Measurements from ENCODE around the gene JUNB.
A peak's percentile ranks its signal among the peaks of the same experiment; 100 is the strongest.

The JUNB gene

GRCh38 chr19:12769689-12770088, 21.6 kb upstream of the JUNB start:
- no peak for DNase-seq (ENCODE audit: extremely low read depth, insufficient read length)
- TF ChIP-seq CTCF (IDR thresholded peaks at IDR 0.05; ENCODE audit: insufficient read depth, low read length, poor library complexity, severe bottlenecking) = no peak
- Histone ChIP-seq H3K4me3 (replicated peaks; ENCODE audit: low read depth, low read length) (no peak overlapping the region), H3K36me3 (ENCODE audit: control insufficient read depth, insufficient read depth, low read length) (no peaks in the 10 kb centered on the region), H3K27me3 (replicated peaks; ENCODE audit: control insufficient read depth, insufficient read depth, low read length) (no peaks in the 10 kb centered on the region)

GRCh38 chr19:12770922-12771321, 20.4 kb upstream of the JUNB start:
- no peak for TF ChIP-seq CTCF (IDR thresholded peaks at IDR 0.05; ENCODE audit: insufficient read depth, low read length, poor library complexity, severe bottlenecking)
- Histone ChIP-seq H3K36me3 (ENCODE audit: control insufficient read depth, insufficient read depth, low read length) (no peaks in the 10 kb centered on the region), H3K4me3 (replicated peaks; ENCODE audit: low read depth, low read length) (no peak overlapping the region), H3K27me3 (replicated peaks; ENCODE audit: control insufficient read depth, insufficient read depth, low read length) (no peaks in the 10 kb centered on the region)
- DNase-seq (ENCODE audit: extremely low read depth, insufficient read length) = no peak

GRCh38 chr19:12772323-12772722, 19.0 kb upstream of the JUNB start:
- Histone ChIP-seq H3K27me3 (replicated peaks; ENCODE audit: control insufficient read depth, insufficient read depth, low read length) (no peaks in the 10 kb centered on the region), H3K4me3 (replicated peaks; ENCODE audit: low read depth, low read length) (no peak overlapping the region), H3K36me3 (ENCODE audit: control insufficient read depth, insufficient read depth, low read length) (no peaks in the 10 kb centered on the region)
- DNase-seq (ENCODE audit: extremely low read depth, insufficient read length) = no peak
- TF ChIP-seq CTCF (IDR thresholded peaks at IDR 0.05; ENCODE audit: insufficient read depth, low read length, poor library complexity, severe bottlenecking) = no peak

- no peak for DNase-seq (ENCODE audit: extremely low read depth, insufficient read length)
- Histone ChIP-seq H3K27me3 (replicated peaks; ENCODE audit: control insufficient read depth, insufficient read depth, low read length) (no peaks in the 10 kb centered on the region), H3K4me3 (replicated peaks; ENCODE audit: low read depth, low read length) (no peak overlapping the region), H3K36me3 (ENCODE audit: control insufficient read depth, insufficient read depth, low read length) (no peaks in the 10 kb centered on the region)
- peak; percentile 31 for TF ChIP-seq CTCF (IDR thresholded peaks at IDR 0.05; ENCODE audit: insufficient read depth, low read length, poor library complexity, severe bottlenecking)
Measured at GRCh38 chr19:12773571-12773970, 17.7 kb upstream of the JUNB start.

GRCh38 chr19:12774588-12775555, 16.4 kb upstream of the JUNB start, which contains the start of gene HOOK2:
Gene HOOK2 (minus strand): TSS chr19:12775552. CDS start chr19:12775449, 103 bp downstream.
- DNase-seq (ENCODE audit: extremely low read depth, insufficient read length) = no peak
- peak within 1 kb of the TSS; percentile 67 for H3K4me3 ChIP-seq (replicated peaks; ENCODE audit: low read depth, low read length)
- TF ChIP-seq CTCF (IDR thresholded peaks at IDR 0.05; ENCODE audit: insufficient read depth, low read length, poor library complexity, severe bottlenecking) = no peak

More at GRCh38 chr19:12774588-12775555, 16.4 kb upstream of the JUNB start, which contains the start of gene HOOK2:
- H3K36me3 ChIP-seq (ENCODE audit: control insufficient read depth, insufficient read depth, low read length) = no peaks in the 10 kb centered on the region
- H3K27me3 ChIP-seq (replicated peaks; ENCODE audit: control insufficient read depth, insufficient read depth, low read length) = no peaks in the 10 kb centered on the region

Data from GM06990 (cell line).